ENCODE measurements around the gene ZDHHC4.

GRCh38 chr7:6536262-6537260 lies 40.7 kb upstream of the ZDHHC4 start:
- TF ChIP-seq POLR2A (IDR thresholded peaks at IDR 0.05; ENCODE audit: low read length), result no peak
- no peak for TF ChIP-seq GATA1 (IDR thresholded peaks at IDR 0.05; ENCODE audit: low read depth, low read length)
